Prostate gland (tissue), 2 donors: ENCODE measurements around the gene MAP7D3. TPM values are rescaled to one million over a fixed set of nuclear protein-coding genes. Genes with fewer than 3 reads are reported as not detected.

Experiments used
- DNase-seq: peaks from one replicate; pipeline ENCODE4 v3.0.0-alpha.2; 2019; ENCODE audit warnings: low spot score
- H3K27ac ChIP-seq, 2 donors: fragments of 200-600 bp; sonication (generic); 2 replicates each; pipeline ENCODE4 v1.5.1; 2017 to 2019
- H3K27me3 ChIP-seq: fragments of 200-600 bp; sonication (generic); replicated peaks from 2 replicates; pipeline ENCODE4 v1.5.1; 2019; ENCODE audit not compliant: insufficient read depth
- H3K36me3 ChIP-seq, 2 donors: fragments of 200-600 bp; sonication (generic); 1 replicate in 1 of 2; 2 replicates in 1 of 2; pipeline versions ENCODE4 v1.5.1 to v1.8.1; 2017 to 2019
- H3K4me1 ChIP-seq: fragments of 200-600 bp; sonication (generic); replicated peaks from 2 replicates; pipeline ENCODE4 v1.5.1; 2019
- H3K4me3 ChIP-seq, 2 donors: fragments of 200-600 bp; sonication (generic); 2 replicates each; pipeline ENCODE4 v1.5.1; 2017 to 2019
- H3K9me3 ChIP-seq: fragments of 200-600 bp; sonication (generic); 2 replicates; pipeline ENCODE4 v1.5.1; 2017
- POLR2A ChIP-seq: fragments of 450-650 bp; IDR thresholded peaks from one replicate; pipeline ENCODE4 v1.6.1; 2016; ENCODE audit warnings: antibody characterized with exemption, mild to moderate bottlenecking
- POLR2AphosphoS5 ChIP-seq: sonication (generic); formaldehyde crosslinking; IDR thresholded peaks from one replicate; pipeline ENCODE4 v1.6.1; 2017; ENCODE audit warnings: antibody characterized with exemption
- WGBS: methylation state at CpG from one replicate; pipeline ENCODE4 v1.1.5; 2018; 5-methylcytosine and 5-hydroxymethylcytosine counted together
- intact Hi-C: fragments of 100-400 bp; cut with DNase I; formaldehyde crosslinking; loops from one replicate; pipeline ENCODE4 v1.14.2; 2022
- total RNA-seq, 2 donors: library from RNA; depleted of rRNA; stranded (reverse); fragments of >200 nt; gene quantifications; one replicate each; pipeline ENCODE4 v1.1.0, GENCODE V29; 2016
- TF ChIP-seq, protein P1 (sequence below), 4 experiments: fragments of 200-600 bp in 2 of 4; fragments of 450-650 bp in 2 of 4; sonication (generic) in 2 of 4; IDR thresholded peaks; 1 replicate in 3 of 4; 2 replicates in 1 of 4; pipeline ENCODE4 v1.5.1; 2016 to 2019; ENCODE audit warnings: antibody characterized with exemption in 4 of 4, mild to moderate bottlenecking in 2 of 4, moderate library complexity in 2 of 4

Gene MAP7D3
- total RNA-seq, 2 donors from 2014 or later = 6.1 to 22.8 TPM

DNA sequence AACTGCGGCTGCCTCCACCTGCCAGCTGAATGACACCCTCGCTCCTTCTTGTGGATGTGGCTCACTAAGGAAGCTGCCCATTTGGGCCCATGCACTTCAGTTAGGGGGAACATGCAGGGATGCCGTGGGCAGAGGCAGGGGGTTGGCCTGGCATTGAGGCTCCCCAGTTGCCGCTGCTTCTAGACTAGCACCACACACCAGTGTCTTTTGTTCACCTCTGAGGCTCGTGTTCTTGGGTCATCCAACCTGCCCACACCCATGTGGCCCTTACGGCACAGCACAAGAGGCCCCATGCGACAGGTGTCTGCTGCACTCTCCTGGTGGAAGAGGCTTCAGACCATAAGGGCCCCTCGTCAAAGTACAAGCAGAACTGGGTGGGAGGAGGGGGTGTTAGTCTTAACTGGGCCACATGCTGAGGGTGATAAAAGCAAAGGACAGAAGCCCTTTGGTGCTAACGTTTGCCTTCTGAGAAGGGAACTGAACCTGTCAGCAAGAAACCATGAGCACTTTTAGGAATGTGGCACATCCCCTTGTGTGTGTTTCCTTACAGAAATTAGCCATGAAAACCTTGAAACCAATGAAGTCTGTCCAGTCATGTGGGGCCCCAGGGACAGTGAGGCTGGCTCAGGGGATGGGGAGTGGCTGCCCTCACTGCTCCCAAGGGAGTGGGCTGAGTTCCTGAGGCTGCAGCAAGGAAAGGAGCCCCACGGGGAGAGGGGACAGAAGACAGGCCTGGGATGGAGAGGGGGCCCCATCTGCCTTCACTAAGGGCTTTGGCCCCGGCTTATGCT is 39.2 kb downstream of the MAP7D3 start:
- Histone ChIP-seq H3K4me1 (no peaks in the 10 kb centered on the region), H3K36me3 (no peaks in the 10 kb centered on the region), H3K27me3 (no peaks in the 10 kb centered on the region), H3K27ac (no peak overlapping the region), H3K9me3 (no peaks in the 10 kb centered on the region), H3K4me3 (no peak overlapping the region)
- TF ChIP-seq, protein P1, sequence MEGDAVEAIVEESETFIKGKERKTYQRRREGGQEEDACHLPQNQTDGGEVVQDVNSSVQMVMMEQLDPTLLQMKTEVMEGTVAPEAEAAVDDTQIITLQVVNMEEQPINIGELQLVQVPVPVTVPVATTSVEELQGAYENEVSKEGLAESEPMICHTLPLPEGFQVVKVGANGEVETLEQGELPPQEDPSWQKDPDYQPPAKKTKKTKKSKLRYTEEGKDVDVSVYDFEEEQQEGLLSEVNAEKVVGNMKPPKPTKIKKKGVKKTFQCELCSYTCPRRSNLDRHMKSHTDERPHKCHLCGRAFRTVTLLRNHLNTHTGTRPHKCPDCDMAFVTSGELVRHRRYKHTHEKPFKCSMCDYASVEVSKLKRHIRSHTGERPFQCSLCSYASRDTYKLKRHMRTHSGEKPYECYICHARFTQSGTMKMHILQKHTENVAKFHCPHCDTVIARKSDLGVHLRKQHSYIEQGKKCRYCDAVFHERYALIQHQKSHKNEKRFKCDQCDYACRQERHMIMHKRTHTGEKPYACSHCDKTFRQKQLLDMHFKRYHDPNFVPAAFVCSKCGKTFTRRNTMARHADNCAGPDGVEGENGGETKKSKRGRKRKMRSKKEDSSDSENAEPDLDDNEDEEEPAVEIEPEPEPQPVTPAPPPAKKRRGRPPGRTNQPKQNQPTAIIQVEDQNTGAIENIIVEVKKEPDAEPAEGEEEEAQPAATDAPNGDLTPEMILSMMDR (IDR thresholded peaks at IDR 0.05) = no peak
- TF ChIP-seq POLR2AphosphoS5 = no peak
- no peak for TF ChIP-seq POLR2A
- no peak for DNase-seq
- intact Hi-C loops = loop anchor here (5.0 kb wide), 1 partner anchor 45 kb away; no protein-coding TSS in a partner anchor
- WGBS = 80% methylated on average over 10 of the region's 11 CpGs

GRCh38 chrX:136210806-136211205 is 40.4 kb downstream of the MAP7D3 start:
- TF ChIP-seq, protein P1 (IDR thresholded peaks at IDR 0.05) = no peak
- TF ChIP-seq POLR2A = no peak
- no peak for TF ChIP-seq POLR2AphosphoS5
- Histone ChIP-seq H3K27ac (no peak overlapping the region), H3K4me1 (no peaks in the 10 kb centered on the region), H3K36me3 (no peaks in the 10 kb centered on the region), H3K4me3 (no peak overlapping the region), H3K27me3 (no peaks in the 10 kb centered on the region), H3K9me3 (no peaks in the 10 kb centered on the region)
- 64% methylated on average over 5 of the region's 5 CpGs for WGBS
- no peak for DNase-seq
- intact Hi-C loops = loop anchor here (5.0 kb wide), 1 partner anchor 44 kb away; no protein-coding TSS in a partner anchor

GRCh38 chrX:136210243-136210642 is 41.0 kb downstream of the MAP7D3 start:
- H3K27ac ChIP-seq = no peak overlapping the region
- no peak overlapping the region for H3K4me3 ChIP-seq
- TF ChIP-seq POLR2A (no peak), POLR2AphosphoS5 (no peak)
- TF ChIP-seq, protein P1 (IDR thresholded peaks at IDR 0.05) = no peak
- H3K36me3 ChIP-seq = no peaks in the 10 kb centered on the region
- H3K4me1 ChIP-seq = no peaks in the 10 kb centered on the region
- no peaks in the 10 kb centered on the region for H3K27me3 ChIP-seq
- H3K9me3 ChIP-seq = no peaks in the 10 kb centered on the region
- no peak for DNase-seq
- intact Hi-C loops = loop anchor here (5.0 kb wide), 1 partner anchor 43 kb away; no protein-coding TSS in a partner anchor
- WGBS = 55% methylated on average over 7 of the region's 7 CpGs

GRCh38 chrX:136209751-136210150 is 41.4 kb downstream of the MAP7D3 start:
- H3K36me3 ChIP-seq = no peaks in the 10 kb centered on the region
- DNase-seq = no peak
- TF ChIP-seq, protein P1 (IDR thresholded peaks at IDR 0.05) = no peak
- TF ChIP-seq POLR2A (no peak), POLR2AphosphoS5 (no peak)
- no peaks in the 10 kb centered on the region for H3K27me3 ChIP-seq
- intact Hi-C loops = loop anchor here (5.0 kb wide), 1 partner anchor 42 kb away; no protein-coding TSS in a partner anchor
- H3K9me3 ChIP-seq = no peaks in the 10 kb centered on the region
- H3K4me3 ChIP-seq = no peak overlapping the region
- no peak overlapping the region for H3K27ac ChIP-seq
- no peaks in the 10 kb centered on the region for H3K4me1 ChIP-seq
- WGBS = 51% methylated on average over 9 of the region's 9 CpGs
